HG02588 (cell line): ENCODE data around the gene STARD8.
"Not testable (repeated sequence)": the region's sequence is repeated elsewhere in the genome, so short reads cannot be mapped to it uniquely, and the experiment has no call there.

ENCODE experiments used
- ATAC-seq: cut with Tn5 transposase; IDR thresholded peaks from one replicate; pipeline ENCODE4 v1.9.1; 2021; ENCODE audit warnings: mild to moderate bottlenecking, moderate library complexity; ENCODE audit not compliant: unreplicated experiment

Gene STARD8

DNA sequence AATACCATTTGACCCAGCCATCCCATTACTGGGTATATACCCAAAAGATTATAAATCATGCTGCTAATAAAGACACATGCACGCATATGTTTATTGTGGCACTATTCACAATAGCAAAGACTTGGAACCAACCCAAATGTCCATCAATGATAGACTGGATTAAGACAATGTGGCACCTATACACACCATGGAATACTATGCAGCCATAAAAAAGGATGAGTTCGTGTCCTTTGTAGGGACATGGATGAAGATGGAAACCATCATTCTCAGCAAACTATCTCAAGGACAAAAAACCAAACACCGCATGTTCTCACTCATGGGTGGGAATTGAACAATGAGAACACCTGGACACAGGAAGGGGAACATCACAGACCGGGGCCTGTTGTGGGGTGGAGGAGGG, 9.0 kb downstream of the STARD8 start:
- not testable (repeated sequence) for ATAC-seq

DNA sequence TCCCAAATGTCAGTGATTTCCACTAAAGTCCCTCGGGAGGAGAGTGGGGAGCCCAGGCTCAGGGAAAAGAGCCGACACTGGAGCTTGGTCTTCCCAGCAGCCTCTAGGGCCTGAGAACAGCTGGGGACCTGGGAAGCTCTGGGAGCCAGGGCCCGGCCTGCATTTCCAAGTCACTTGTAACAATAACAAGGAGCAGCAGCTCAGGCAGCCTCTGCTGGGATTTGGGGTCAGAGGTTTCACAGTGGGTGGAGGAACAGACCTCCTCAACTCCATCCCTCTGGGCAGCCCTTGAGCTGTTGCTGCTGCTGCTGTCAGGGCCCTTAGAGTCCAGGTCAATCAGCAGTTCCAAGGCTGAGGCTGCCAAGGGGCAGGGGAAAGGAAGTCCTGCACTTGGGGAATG, 11.1 kb downstream of the STARD8 start:
- ATAC-seq = no peak

DNA sequence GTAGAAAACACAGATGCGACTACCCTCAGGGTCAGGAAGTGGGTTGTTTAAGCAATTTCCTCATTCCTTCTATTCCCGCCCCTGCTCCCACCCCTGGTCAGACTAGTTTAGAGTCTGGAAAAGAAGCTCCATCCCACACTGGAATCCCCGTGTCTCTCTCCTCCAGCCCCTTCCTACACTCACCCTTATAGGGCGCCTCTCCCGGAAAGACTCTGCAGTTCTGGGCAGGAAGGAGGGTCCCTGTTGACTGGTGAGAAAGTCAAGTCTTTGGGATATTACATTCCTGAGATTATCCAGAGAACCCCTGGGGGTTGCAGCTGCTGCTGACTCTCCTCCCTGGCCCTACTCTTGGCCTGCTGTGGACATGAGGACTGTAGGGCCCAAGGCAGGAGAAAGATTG, 11.9 kb downstream of the STARD8 start:
- ATAC-seq = no peak

DNA sequence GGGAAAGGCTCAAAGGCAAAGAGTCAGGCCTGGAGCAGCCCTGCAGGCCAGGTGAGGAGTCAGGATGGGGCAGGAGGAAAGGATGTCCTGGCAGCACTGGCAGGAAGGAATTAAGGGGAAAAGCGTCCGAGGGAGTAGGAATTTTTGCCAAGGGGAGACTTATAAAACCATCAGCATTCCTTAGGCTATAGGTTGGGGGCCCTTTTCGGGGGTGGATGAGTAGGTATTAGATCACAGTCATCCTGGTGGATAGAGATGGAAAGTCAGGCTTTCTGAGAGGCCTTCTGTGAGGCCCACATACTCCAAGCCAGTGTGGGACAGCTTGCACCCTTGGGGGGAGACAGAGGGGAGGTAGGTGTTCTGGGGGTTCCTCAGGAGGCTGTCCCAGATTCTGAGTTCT, 12.3 kb downstream of the STARD8 start:
- no peak for ATAC-seq

DNA sequence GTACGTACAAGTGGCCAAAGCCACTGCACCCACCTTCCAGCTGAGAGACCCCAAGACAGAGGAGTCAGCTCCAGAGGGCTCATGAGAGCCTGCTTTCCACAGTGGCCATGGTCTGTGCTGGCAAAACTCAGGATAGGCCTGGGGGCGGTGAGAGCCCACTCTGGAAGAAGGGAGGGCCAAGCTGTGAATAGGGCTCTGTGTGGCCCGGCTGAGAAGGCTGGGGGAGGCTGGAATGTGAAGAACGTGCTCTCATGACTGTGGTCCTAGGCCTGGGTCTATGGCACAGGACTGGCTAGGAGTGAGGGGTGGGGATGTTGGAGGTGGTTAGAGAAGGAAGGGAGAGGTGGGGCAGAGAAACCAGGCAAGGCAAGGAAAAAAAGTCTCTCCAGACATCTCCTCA, 13.3 kb downstream of the STARD8 start:
- no peak for ATAC-seq

DNA sequence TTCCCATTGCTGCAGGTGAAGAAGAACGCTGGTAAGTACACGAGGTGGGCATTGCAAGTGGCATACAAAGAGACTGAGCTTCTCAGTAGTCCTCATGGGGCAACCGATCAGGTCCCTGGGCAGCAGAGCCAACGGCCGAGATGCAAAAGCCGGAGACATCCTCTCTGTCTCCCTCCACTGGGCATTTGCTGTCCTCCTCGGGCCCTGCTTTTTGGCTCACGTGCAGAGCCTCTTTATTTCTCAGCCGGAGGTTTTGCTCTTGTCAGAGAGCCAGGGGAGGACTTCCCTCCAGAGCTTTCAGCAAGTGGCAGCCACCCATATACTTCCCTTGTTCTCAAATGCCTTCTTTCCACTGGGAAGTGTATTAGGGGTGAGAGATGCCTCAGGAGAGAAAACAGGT, 18.0 kb downstream of the STARD8 start:
- ATAC-seq = no peak

DNA sequence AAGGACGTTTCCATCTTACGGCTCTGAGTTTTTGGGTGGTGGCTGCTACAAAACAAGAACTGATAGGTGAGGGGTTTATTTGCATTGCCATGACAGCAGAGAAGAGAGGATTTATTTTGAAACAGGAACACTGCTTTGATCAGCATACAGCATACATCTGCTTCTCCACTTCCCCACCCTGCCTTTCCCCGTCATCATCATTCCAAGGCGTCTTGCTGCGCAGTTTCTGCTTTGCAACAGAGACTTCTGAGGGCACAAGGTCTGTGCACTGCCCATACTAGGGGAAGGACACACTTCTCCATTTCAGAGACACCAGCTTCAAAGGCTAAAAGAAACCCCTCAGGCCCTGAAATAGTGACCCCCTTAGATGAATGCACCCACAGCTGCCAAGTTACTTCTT, 19.1 kb downstream of the STARD8 start:
- no peak for ATAC-seq

DNA sequence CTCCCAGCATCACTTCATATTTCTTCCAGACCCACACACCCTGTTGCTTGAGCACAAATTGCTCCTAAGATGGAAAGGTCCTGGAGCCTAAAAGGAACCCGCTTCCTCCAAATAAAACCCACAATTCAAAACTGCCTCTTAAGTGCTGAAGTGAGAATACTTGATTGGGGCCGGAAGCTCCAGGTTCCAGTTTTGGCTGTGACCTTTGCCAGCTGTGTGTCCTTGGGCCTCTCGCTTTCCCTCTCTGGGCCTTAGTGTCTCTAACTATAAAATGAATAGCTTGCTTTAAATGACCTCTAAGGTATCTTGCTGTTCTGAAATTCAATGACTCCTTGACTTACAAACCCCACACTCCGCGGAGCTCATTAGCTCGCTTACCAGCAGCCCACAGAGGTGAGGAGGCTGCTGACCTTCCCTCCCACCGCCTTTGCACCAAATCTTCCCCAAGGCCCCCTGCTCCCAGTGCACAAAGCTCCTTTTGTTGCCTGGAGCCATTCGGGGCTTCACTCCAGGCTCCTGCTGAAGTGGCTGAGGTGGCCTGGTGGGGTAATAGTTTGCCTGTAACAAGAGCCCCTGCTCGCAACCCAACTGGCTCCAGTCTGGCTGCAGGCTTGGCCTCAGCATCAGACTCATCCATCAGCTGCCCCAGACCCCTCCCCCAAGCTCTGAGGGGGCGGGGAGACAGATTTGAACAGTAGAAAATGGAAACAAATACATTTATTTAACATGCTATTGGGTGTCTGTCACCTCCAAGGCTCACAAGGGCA, 21.8 kb downstream of the STARD8 start:
- no peak for ATAC-seq

DNA sequence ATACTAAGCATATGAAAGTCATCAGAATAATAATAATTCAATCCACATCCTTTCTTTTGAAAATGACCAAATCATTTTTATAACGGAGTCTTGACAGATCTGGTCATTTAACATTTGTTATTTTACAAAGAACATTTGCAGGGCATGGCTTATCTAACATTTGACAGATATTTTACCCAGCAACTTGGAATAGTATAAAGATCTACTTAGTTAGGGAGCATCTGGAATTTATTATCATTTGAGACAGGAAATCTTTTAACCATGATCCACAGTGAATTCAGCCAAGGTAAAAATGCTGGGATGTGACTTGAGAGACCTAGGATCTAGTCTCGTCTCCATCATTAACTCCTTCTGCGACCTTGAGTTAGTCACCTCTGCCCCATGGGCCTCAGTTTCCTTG, 22.4 kb downstream of the STARD8 start:
- no peak for ATAC-seq

DNA sequence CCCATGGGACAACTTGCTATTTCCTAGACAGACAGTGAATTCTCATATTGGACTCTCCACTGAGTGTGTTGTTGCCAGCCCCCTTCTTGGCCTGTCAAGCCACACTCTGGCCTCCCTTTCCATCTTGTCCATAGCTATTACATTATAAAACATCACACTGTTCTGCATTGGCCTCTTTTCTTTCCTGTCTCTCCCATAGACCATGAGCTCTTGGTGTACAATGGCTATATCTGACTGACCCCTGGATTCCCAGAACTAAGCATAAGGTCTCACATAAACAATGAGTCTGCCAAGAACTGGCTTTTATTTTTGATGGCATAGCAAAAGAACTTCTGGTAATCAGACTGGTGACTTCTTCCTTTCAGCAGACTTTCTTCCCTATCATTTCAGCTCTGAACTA, 23.8 kb downstream of the STARD8 start:
- no peak for ATAC-seq

DNA sequence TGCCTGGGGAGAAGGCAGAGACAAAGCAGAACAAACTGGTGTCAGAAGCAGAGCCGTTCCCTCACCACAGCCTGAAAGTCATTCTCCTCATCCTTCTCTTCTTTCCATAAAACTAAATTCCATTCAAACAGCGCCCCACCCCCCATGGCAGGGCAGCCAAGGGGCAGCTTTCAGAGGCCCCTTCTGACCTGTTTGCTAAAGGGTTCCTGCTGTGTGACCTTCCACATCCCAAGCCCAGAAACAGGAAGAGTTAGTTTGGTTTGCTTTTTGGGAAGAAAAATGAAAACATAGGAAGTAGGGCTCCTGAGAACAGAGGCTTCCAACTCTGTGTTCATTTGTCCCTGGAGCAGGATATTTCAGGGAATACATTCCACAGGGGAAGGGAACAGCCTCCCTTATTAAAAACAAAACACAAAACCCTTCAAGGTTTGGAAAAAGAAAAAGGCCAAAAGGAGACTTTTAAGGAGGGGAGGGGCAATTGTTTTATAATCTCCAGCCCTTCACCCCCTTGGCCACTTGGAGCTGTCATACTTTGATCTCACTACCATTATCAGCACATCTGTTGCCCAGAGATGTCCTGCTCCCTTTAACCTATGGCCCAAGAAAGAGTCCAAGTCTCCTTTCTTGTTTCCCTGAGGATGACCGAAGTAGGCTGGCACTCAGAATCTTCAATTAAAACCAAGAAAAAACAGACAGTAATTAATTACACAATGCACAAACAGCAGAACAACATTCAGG, 25.3 kb downstream of the STARD8 start:
- ATAC-seq = no peak

DNA sequence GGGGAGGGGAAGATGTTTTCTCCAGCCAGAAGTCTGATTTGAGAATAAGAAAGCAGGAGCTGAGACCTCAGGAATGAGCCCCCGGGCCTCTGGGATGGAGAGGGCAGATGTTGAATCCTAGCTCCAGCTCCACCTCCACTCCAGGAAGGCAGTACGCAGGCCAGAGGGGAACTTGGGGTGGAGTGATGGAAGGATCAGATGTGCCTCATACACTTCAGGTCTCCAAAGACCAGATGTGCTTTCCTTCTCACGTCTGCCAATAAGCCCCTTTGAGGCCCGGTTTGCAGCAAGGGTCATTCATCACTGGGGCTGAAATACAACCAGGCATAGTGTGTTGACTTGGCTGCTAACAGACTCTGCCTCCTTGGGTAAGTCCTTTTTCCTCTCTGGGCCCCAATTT, 28.1 kb downstream of the STARD8 start:
- ATAC-seq = no peak

DNA sequence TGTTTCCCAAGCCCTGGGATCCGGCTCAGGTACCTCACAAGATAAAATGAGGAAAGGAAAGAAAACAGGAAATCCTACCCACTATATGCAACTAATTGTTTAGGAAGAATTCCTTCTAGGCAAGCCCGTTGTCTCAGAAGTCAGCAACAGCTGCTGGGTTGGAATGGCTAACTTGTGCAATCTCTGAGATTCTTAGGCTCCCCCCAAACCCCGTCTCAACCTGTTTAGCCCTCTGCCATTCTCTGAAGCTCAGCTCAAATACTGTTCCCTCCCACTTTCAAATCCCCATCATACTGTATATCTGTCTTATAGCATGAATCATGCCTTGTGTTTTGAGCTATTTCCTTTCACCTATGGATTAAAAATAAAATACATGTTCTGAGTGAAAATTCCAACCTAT, 28.9 kb downstream of the STARD8 start:
- no peak for ATAC-seq

DNA sequence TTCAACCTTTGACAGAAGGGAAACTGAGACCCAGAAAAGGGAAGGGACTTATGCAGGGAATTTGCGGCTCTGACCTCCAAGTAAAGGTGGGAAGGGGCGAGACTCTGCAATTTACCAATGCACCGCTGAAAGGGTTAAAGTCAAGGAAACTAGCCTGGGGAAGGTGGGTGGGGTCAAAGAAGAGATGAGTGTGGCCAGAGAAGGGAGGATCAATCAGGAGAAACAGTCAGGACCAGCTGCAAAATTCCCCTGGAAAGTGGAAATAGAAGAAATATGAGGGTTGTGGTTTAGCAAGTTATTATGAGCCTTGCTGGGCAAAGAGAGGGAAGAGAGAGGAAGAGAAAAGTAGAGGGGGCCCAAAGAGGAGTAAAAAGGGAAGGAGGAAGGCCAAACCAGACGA, 30.5 kb downstream of the STARD8 start:
- no peak for ATAC-seq

DNA sequence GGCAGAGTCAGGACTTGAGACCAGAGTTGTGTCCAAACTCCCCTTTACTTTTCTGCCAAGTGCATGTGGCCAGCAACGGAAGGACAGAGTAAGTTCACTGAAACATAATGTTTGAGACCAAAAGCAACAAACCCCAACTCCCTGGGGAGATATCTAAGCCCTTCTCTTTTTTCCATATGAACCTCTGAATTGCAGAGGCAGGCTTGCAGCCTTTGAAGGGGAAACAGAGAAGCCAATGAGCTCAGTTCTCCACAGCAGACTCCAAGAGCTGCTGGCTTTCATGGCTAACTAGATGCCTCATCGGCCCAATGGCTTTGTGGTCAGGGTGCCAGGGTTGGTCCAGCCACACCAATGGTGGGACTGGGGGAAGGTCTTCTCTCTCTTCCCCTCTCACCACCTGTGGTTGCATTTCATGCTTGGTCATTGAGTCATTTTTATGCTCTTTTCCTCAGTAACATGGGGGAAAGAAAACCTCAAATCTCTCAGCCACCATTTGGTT, 34.0 kb downstream of the STARD8 start:
- ATAC-seq = peak; percentile 45

DNA sequence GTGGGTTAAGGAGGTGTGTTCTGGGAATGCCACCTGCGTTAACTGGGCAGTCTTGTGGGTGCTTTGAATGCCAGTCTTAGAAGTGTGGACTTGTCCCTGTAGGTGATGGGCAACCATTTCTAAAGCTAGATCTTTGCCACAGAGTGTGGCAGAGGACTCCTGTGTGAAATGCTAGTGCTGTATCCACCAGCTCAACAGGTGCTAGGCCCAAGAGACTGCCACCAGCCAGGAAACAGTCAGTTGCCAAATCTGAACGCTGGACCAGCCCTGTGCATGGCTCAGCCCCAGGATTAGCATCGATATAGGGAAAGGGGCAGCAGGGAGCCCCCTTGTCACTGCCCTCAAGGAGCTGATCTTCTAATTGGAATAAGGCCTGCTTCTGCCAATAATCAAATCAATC, 35.3 kb downstream of the STARD8 start:
- no peak for ATAC-seq

DNA sequence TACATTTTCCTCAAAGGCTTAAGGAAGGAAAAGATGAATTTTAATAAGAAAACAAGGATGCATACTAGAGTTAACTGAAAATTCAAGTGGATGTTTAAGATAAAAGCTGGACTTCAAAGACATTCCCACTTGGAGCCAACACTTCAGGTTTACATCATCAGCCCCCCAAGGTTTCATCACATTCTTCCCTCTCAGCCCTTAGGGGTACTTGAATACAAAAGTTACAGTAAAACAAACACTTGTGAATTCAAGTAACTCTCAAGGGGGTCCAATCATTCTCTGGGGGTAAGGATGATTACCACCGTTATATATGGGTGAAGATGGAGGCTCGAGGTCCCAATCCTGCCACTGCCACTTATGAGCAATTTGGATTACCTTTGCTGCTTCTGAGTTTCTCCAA, 36.1 kb downstream of the STARD8 start:
- no peak for ATAC-seq

DNA sequence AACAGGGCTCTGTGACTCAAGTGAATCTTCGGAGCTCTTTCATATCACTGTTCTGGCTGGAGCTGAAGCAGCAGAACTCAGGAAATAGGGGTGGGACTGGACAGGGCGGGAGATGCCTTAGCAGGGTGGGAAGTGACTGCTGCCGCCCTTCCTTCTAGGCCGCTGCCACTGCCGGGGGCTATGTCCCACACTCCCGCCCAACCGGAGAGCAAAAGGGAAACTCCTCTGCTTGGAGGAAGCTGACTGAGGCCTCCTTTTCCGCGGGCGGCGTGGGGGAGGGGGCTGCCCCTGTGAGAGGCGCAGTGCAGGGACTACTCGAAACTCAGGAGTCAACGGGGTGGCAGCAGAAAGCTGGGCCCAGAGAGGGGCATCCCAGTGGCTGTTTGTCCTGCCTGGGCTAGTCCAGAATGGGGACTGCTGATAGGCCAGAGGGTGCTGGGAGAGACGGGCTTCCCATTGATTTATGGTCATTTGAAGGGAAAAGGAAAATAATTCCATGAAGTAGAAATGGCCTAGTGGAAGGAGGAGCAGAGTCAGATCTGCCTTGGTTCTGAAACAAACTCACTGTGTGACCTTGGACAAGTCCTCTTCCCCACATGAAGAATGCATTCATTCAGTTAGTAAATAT, 36.9 kb downstream of the STARD8 start:
- no peak for ATAC-seq

DNA sequence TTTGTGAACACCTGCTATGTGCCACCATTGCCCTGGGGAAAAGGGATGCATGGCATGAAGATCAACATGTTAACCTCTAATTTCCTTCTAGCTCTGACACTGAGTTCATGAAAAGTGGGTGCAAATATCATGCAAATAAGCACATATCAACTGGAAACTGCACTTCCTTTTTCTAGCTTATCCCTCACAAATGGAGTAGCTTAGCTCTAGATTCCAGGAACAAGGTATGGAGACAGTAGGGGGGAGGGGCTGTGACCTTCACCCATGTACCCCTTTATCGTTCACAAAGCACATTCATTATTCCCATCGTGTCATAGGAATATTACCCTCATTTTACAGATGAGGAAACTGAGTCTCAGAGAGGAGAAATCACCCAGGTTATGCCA, 37.4 kb downstream of the STARD8 start:
- ATAC-seq = no peak

DNA sequence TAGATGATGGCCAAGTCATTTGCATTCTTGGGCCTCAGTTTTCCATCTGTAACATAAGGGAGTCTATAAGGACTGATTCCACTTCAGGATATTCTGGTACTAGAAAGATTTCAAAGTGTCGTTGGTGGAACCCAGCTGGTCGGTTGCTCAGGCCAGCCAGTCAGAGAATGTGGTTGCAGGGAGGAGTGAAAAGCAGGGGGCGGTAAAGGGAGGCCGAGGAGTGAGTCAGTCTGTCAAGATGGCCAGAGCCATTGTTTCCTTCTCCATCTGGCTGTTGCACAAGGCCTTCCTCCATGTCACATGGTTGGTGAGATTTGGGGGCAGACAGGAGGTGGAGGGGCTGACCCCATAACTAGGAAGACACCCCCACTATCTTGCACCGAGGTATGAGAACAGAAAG, 38.2 kb downstream of the STARD8 start:
- ATAC-seq = no peak

DNA sequence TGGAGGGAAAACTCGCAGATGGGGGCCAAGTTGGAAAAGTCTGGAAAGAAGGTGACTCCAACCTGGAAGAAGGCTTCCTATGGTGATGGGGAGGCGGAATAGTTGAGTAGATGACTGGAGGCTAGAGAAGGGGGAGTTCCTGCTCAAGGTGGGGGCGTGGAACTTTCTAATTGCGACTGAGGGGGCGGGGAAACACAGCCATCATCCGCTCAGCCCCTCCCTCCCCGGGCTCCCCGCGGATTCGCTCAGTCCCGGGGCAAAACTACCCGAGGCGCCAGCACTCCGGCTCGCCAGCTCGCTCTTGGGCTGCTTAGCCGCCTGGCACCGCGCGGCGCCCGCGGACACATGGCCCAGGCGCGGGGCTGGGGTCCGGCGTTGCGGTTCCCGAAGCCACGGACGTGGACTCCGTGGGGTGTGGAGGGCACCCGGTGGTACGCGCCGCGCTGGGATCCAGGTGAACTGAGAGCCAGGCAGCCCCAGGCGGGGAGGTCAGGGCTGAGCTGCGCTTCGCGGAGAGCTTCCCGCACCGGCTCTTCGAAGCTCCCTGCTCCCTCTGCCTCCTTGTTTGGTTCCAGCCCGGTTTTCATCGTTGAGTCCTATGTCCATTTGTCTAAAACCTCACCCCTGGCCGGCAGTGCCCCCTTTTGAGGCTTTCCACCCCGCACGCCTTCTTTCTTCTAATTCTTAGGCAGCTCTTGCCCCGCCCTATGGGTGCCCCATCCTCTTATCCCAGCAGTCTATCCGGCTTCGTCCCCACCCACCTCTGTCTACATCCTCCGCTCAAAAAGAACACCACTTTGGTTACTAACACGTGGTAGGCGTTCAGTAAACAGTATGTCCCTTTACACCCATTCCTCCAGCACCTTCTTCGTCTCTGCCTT, 38.9 kb downstream of the STARD8 start:
- no peak for ATAC-seq
